H1 (cell line): ENCODE results near the gene SERPINA1. TPM values are rescaled to one million over a fixed set of nuclear protein-coding genes. Genes with fewer than 3 reads are reported as not detected.
A peak's percentile ranks its signal among the peaks of the same experiment; 100 is the strongest.

ENCODE experiments used
- CTCF ChIA-PET: fragments of 300-600 bp; sonication (Branson Sonifier 250); formaldehyde crosslinking; loops from one replicate; lab custom pipeline; 2021; ENCODE audit not compliant: partially characterized antibody; lab: Charles Lee
- POLR2A ChIA-PET: fragments of 300-600 bp; sonication (Branson Sonifier 250); formaldehyde crosslinking; loops from one replicate; lab custom pipeline; 2021; ENCODE audit warnings: inconsistent platforms; ENCODE audit not compliant: partially characterized antibody; lab: Charles Lee
- DNase-seq, 2 experiments: peaks; one replicate each; pipeline versions ENCODE4 v3.0.0 to v3.0.0-alpha.2; 2010 to 2022; ENCODE audit warnings: low spot score in 2 of 2, low read depth in 1 of 2, mixed read lengths in 1 of 2
- FAIRE-seq: peaks from 2 replicates; lab custom pipeline; 2011; peaks lifted over from hg19 to GRCh38; lab: Jason Lieb, UNC
- H2AFZ ChIP-seq: 2 replicates; pipeline ENCODE4 v1.8.1; 2012; ENCODE audit warnings: low read length, inconsistent platforms
- H2AK5ac ChIP-seq: 2 replicates; pipeline ENCODE4 v1.6.1; 2013; ENCODE audit warnings: low read depth, low read length
- H2BK120ac ChIP-seq: replicated peaks from 2 replicates; pipeline ENCODE3; 2013; ENCODE audit warnings: low read depth, low read length, inconsistent platforms
- H2BK12ac ChIP-seq: 2 replicates; pipeline ENCODE4 v1.6.1; 2013; ENCODE audit warnings: low read depth, low read length
- H2BK15ac ChIP-seq: 2 replicates; pipeline ENCODE4 v1.6.1; 2013; ENCODE audit warnings: low read length
- H2BK20ac ChIP-seq: 2 replicates; pipeline ENCODE4 v1.6.1; 2013; ENCODE audit warnings: low read length
- H2BK5ac ChIP-seq: 2 replicates; pipeline ENCODE4 v1.6.1; 2013; ENCODE audit warnings: low read depth, low read length
- H3K14ac ChIP-seq: 2 replicates; pipeline ENCODE4 v1.6.1; 2013; ENCODE audit warnings: inconsistent platforms; ENCODE audit not compliant: insufficient read length
- H3K18ac ChIP-seq: 2 replicates; pipeline ENCODE4 v1.6.1; 2013; ENCODE audit warnings: low read length; ENCODE audit errors: extremely low read depth
- H3K23ac ChIP-seq: 2 replicates; pipeline ENCODE4 v1.6.1; 2013; ENCODE audit warnings: inconsistent platforms; ENCODE audit not compliant: insufficient read length
- H3K23me2 ChIP-seq: 2 replicates; pipeline ENCODE4 v1.6.1; 2013; ENCODE audit warnings: low read depth, low read length
- H3K27ac ChIP-seq: 2 replicates; pipeline ENCODE4 v1.6.1; 2011; ENCODE audit warnings: low read depth, low read length, inconsistent platforms
- H3K27me3 ChIP-seq, 4 experiments: replicated peaks in 1 of 4; 1 replicate in 1 of 4; 2 replicates in 3 of 4; pipeline versions ENCODE4 v1.6.1 to v1.8.1; 2011 to 2013; ENCODE audit warnings: low read length in 3 of 4, mild to moderate bottlenecking in 3 of 4, inconsistent platforms in 2 of 4, mixed read lengths in 2 of 4, moderate library complexity in 1 of 4; ENCODE audit not compliant: control insufficient read depth in 3 of 4, insufficient read depth in 3 of 4; ENCODE audit errors: extremely low read depth in 1 of 4
- H3K36me3 ChIP-seq, 4 experiments: 2 replicates each; pipeline versions ENCODE4 v1.6.1 to v1.8.1; 2011 to 2013; ENCODE audit warnings: mild to moderate bottlenecking in 4 of 4, low read length in 3 of 4, moderate library complexity in 2 of 4, control low read depth in 1 of 4, inconsistent platforms in 1 of 4; ENCODE audit not compliant: insufficient read depth in 4 of 4, control insufficient read depth in 2 of 4
- H3K4ac ChIP-seq: replicated peaks from 2 replicates; pipeline ENCODE3; 2013; ENCODE audit warnings: low read length, low read depth, mixed read lengths, inconsistent platforms; ENCODE audit not compliant: insufficient read length
- H3K4me1 ChIP-seq, 4 experiments: replicated peaks in 1 of 4; 1 replicate in 1 of 4; 2 replicates in 3 of 4; pipeline versions ENCODE4 v1.6.1 to v1.8.1; 2011 to 2013; ENCODE audit warnings: low read length in 3 of 4, inconsistent platforms in 2 of 4, mixed read lengths in 1 of 4; ENCODE audit not compliant: insufficient read depth in 4 of 4, control insufficient read depth in 3 of 4
- H3K4me2 ChIP-seq, 2 experiments: 2 replicates each; pipeline versions ENCODE4 v1.6.1 to v1.8.1; 2011 to 2013; ENCODE audit warnings: low read depth in 2 of 2, low read length in 2 of 2, control low read depth in 1 of 2, inconsistent platforms in 1 of 2, mild to moderate bottlenecking in 1 of 2; ENCODE audit not compliant: insufficient read depth in 1 of 2
- H3K4me3 ChIP-seq, 4 experiments: fragments of 200-600, 300-600 bp in 1 of 4; sonication (generic), shearing (Covaris generic), sonication (Bioruptor Twin) in 1 of 4; 2 replicates each; pipeline versions ENCODE4 v1.5.1 to v1.8.1; 2011 to 2016; ENCODE audit warnings: low read length in 4 of 4, low read depth in 3 of 4, control low read depth in 2 of 4, inconsistent platforms in 2 of 4, mild to moderate bottlenecking in 2 of 4, mixed read lengths in 1 of 4, moderate library complexity in 1 of 4; ENCODE audit not compliant: insufficient read depth in 2 of 4; ENCODE audit errors: extremely low read depth in 1 of 4
- H3K56ac ChIP-seq: replicated peaks from 2 replicates; pipeline ENCODE3; 2013; ENCODE audit warnings: low read depth, mild to moderate bottlenecking, mixed read lengths, low read length, inconsistent platforms; ENCODE audit not compliant: insufficient read length
- H3K79me1 ChIP-seq: 2 replicates; pipeline ENCODE4 v1.6.1; 2013; ENCODE audit warnings: low read depth, low read length, control low read depth
- H3K79me2 ChIP-seq, 2 experiments: 2 replicates each; pipeline versions ENCODE4 v1.6.1 to v1.8.1; 2012 to 2013; ENCODE audit warnings: low read length in 2 of 2, mild to moderate bottlenecking in 2 of 2, inconsistent platforms in 1 of 2; ENCODE audit not compliant: insufficient read depth in 2 of 2, control insufficient read depth in 1 of 2
- H3K9ac ChIP-seq, 4 experiments: replicated peaks in 1 of 4; 1 replicate in 1 of 4; 2 replicates in 3 of 4; pipeline versions ENCODE4 v1.6.1 to v1.8.1; 2011 to 2013; ENCODE audit warnings: low read depth in 3 of 4, low read length in 3 of 4, control low read depth in 2 of 4, mild to moderate bottlenecking in 2 of 4, moderate library complexity in 2 of 4, inconsistent platforms in 1 of 4; ENCODE audit errors: extremely low read depth in 1 of 4
- H3K9me3 ChIP-seq, 2 experiments: 2 replicates each; pipeline versions ENCODE4 v1.6.1 to v1.8.1; 2012 to 2013; ENCODE audit warnings: mild to moderate bottlenecking in 2 of 2, moderate library complexity in 2 of 2, control low read depth in 1 of 2, inconsistent platforms in 1 of 2, low read depth in 1 of 2, low read length in 1 of 2, mixed read lengths in 1 of 2; ENCODE audit not compliant: insufficient read depth in 2 of 2
- H4K20me1 ChIP-seq, 2 experiments: replicated peaks in 1 of 2; 2 replicates each; pipeline versions ENCODE3 to v1.8.1; 2011 to 2013; ENCODE audit warnings: inconsistent platforms in 2 of 2, low read length in 2 of 2, mild to moderate bottlenecking in 1 of 2; ENCODE audit not compliant: insufficient read depth in 2 of 2, control insufficient read depth in 1 of 2
- H4K5ac ChIP-seq: 2 replicates; pipeline ENCODE4 v1.6.1; 2013; ENCODE audit warnings: low read length, low read depth, mixed read lengths, inconsistent platforms; ENCODE audit not compliant: insufficient read length
- H4K8ac ChIP-seq: 2 replicates; pipeline ENCODE4 v1.8.0; 2013; ENCODE audit warnings: mild to moderate bottlenecking, moderate library complexity, low read length, inconsistent platforms; ENCODE audit not compliant: insufficient read depth; ENCODE audit errors: extremely low read depth
- H4K91ac ChIP-seq: replicated peaks from 2 replicates; pipeline ENCODE3; 2013; ENCODE audit warnings: low read length, mixed read lengths, inconsistent platforms; ENCODE audit not compliant: insufficient read length
- BACH1 ChIP-seq: IDR thresholded peaks from 2 replicates; pipeline ENCODE4 v1.6.1; 2012; ENCODE audit warnings: low read length, improper control_type of control experiment
- CHD2 ChIP-seq: IDR thresholded peaks from 2 replicates; pipeline ENCODE4 v1.6.1; 2012; ENCODE audit warnings: low read length, improper control_type of control experiment
- HDAC2 ChIP-seq, 2 experiments: fragments of 300-600 bp in 1 of 2; sonication (generic) in 1 of 2; IDR thresholded peaks; 2 replicates each; pipeline ENCODE4 v1.6.1; 2011 to 2012; ENCODE audit warnings: low read depth in 2 of 2, low read length in 2 of 2, mild to moderate bottlenecking in 2 of 2, moderate library complexity in 2 of 2, borderline replicate concordance in 1 of 2, inconsistent platforms in 1 of 2
- KDM1A ChIP-seq: fragments of 200-600, 300-600 bp; sonication (generic); IDR thresholded peaks from 2 replicates; pipeline ENCODE4 v1.7.1; 2016; ENCODE audit warnings: mild to moderate bottlenecking, low read length, borderline replicate concordance
- WGBS, 2 experiments: shearing (Covaris generic) in 1 of 2; methylation state at CpG; one replicate each; pipeline versions ENCODE4 v1.1.6 to v1.1.7; 2013 to 2015; ENCODE audit warnings: low lambda C conversion rate in 2 of 2, mixed read lengths in 2 of 2, inconsistent platforms in 1 of 2, low coverage in 1 of 2, missing lambda C conversion rate in 1 of 2; ENCODE audit not compliant: insufficient replicate concordance in 2 of 2, insufficient coverage in 1 of 2, insufficient read length in 1 of 2; ENCODE audit errors: extremely low coverage in 1 of 2, missing lambda C conversion rate in 1 of 2; 5-methylcytosine and 5-hydroxymethylcytosine counted together
- polyA plus RNA-seq, 7 experiments: library from polyadenylated mRNA; depleted of rRNA in 3 of 7; stranded (reverse) in 5 of 7; unstranded in 2 of 7; fragments of >200 nt in 5 of 7; fragments of 200-250 nt in 2 of 7; gene quantifications; 1 replicate in 5 of 7; 2 replicates in 1 of 7; 4 replicates in 1 of 7; pipeline versions ENCODE4 v1.2.1 to v1.2.3, GENCODE V29; 2011 to 2013; ENCODE audit warnings: missing spikeins in 2 of 7, mixed read lengths in 2 of 7
- total RNA-seq: library from RNA; stranded (reverse); fragmentation: NEBNext Ultra II Directional; extraction: Animal tissue kit (Norgen Biotek cat#: 25700); gene quantifications from 2 replicates; pipeline ENCODE4 v1.2.1, GENCODE V29; 2021

The SERPINA1 gene
- total and polyA plus RNA-seq, 2 of the 8 experiments (the other 6 are each of a cell fraction or from before 2014, with no cell fraction given), result 0.08 TPM; not detected in 1

GRCh38 chr14:94387051-94388026 is 1.1 kb downstream of the SERPINA1 start:
- Histone ChIP-seq H3K27ac (no peak overlapping the region), H4K91ac (no peak overlapping the region), H3K79me1 (no peaks in the 10 kb centered on the region), H2BK12ac (no peak overlapping the region), H2BK20ac (no peak overlapping the region), H4K8ac (0 out of 2 replicates have a peak overlapping the region, but pooled peaks have one; percentile 1), H3K23me2 (no peaks in the 10 kb centered on the region), H3K14ac (no peak overlapping the region), H3K4me2 (no peak overlapping the region), H3K9me3 (no peaks in the 10 kb centered on the region), H2BK15ac (no peak overlapping the region), H3K23ac (no peak overlapping the region), H3K36me3 (no peaks in the 10 kb centered on the region)
- POLR2A ChIA-PET, result interaction anchor here (1.2 kb wide), 1 partner anchor 9 kb away, joined by 3 read pairs; no protein-coding TSS in a partner anchor
- FAIRE-seq, result no peak
- TF ChIP-seq CHD2 (no peak), KDM1A (peak; percentile 69), BACH1 (no peak), HDAC2 (IDR thresholded peaks at IDR 0.05; ENCODE audit: borderline replicate concordance in 1 of 2, low read depth in 2 of 2, low read length in 2 of 2) (peak in 1 of 2 experiments; percentile 57; a peak in 1 of 4 replicates)
- TF ChIP-seq, all 59 proteins: peak for 2
- H3K4me1 ChIP-seq, result peaks cover 3 to 21% (median 11%) of the 10 kb centered on the region in 4 experiments; a peak in 6 of 7 replicates
- DNase-seq, result no peak
- 94% methylated on average over 12 of the region's 12 CpGs; no CpG with 5 or more reads in 1 of the 2 experiments for WGBS, 2 experiments
- no peak overlapping the region for H3K18ac ChIP-seq
- no peak overlapping the region for H2AFZ ChIP-seq
- H4K20me1 ChIP-seq, result no peaks in the 10 kb centered on the region
- no peaks in the 10 kb centered on the region; a peak in 1 of 7 replicates for H3K27me3 ChIP-seq
- H2BK5ac ChIP-seq, result 0 out of 2 replicates have a peak overlapping the region, but pooled peaks have one; percentile 17
- no peaks in the 10 kb centered on the region for H3K79me2 ChIP-seq
- no peak overlapping the region for H4K5ac ChIP-seq
- H3K4ac ChIP-seq, result no peak overlapping the region
- no peak overlapping the region for H3K9ac ChIP-seq
- no peak overlapping the region for H3K4me3 ChIP-seq
- H2AK5ac ChIP-seq, result no peak overlapping the region
- CTCF ChIA-PET, result interaction anchor here (0.9 to 5.6 kb wide), 6 partner anchors 11 to 255 kb away, joined by 3 to 37 read pairs (median 4); no protein-coding TSS in a partner anchor
- H2BK120ac ChIP-seq, result no peak overlapping the region
- H3K56ac ChIP-seq, result no peak overlapping the region
